ENCODE measurements around the gene SLC25A23. TPM values are rescaled to one million over a fixed set of nuclear protein-coding genes. Genes with fewer than 3 reads are reported as not detected.

The SLC25A23 gene
- total and polyA plus RNA-seq, 9 of the 15 experiments (the other 6 are each of a cell fraction or from before 2014, with no cell fraction given): 6.1 to 72.0 (median 26.6) TPM

GRCh38 chr19:6460099-6460884 lies 700 bp upstream of the SLC25A23 start (continued):
- no peak for TF ChIP-seq HMG20A (CRISPR knock-in tag; conservative IDR thresholded peaks at IDR 0.05)
- TF ChIP-seq ZBED1 (IDR thresholded peaks at IDR 0.05): no peak
- TF ChIP-seq CREBBP (IDR thresholded peaks at IDR 0.05; ENCODE audit: low read depth, low read length): no peak
- TF ChIP-seq TEAD1 (CRISPR knock-in tag; IDR thresholded peaks at IDR 0.05): peak; percentile 74 to 90; a peak in 3 of 4 replicates
- no peak for TF ChIP-seq NR2F6 (CRISPR knock-in tag; IDR thresholded peaks at IDR 0.05)
- no peak for TF ChIP-seq ZNF253 (CRISPR knock-in tag; conservative IDR thresholded peaks at IDR 0.05)
- no peak for TF ChIP-seq ZNF239 (CRISPR knock-in tag; IDR thresholded peaks at IDR 0.05)
- TF ChIP-seq POLR2AphosphoS2 (IDR thresholded peaks at IDR 0.05; ENCODE audit: low read length): no peak
- no peak for TF ChIP-seq NFXL1 (CRISPR knock-in tag; IDR thresholded peaks at IDR 0.05)
- TF ChIP-seq DPF2 (IDR thresholded peaks at IDR 0.05): no peak; the same call in 1 of the 2 replicates
- TF ChIP-seq MIER1 (IDR thresholded peaks at IDR 0.05; ENCODE audit: low read depth): peak; percentile 70
- no peak; the same call in 1 of the 2 replicates for TF ChIP-seq TCF7 (IDR thresholded peaks at IDR 0.05; ENCODE audit: borderline replicate concordance)
- TF ChIP-seq MYC (IDR thresholded peaks at IDR 0.05; ENCODE audit: low read depth, low read length): no peak
- 0 out of 2 replicates have a peak, but pooled peaks have one; percentile 23 for TF ChIP-seq MYC (CRISPR knock-in tag; IDR thresholded peaks at IDR 0.05; ENCODE audit: borderline replicate concordance, low read depth)
- TF ChIP-seq, protein P1, sequence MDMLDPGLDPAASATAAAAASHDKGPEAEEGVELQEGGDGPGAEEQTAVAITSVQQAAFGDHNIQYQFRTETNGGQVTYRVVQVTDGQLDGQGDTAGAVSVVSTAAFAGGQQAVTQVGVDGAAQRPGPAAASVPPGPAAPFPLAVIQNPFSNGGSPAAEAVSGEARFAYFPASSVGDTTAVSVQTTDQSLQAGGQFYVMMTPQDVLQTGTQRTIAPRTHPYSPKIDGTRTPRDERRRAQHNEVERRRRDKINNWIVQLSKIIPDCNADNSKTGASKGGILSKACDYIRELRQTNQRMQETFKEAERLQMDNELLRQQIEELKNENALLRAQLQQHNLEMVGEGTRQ (CRISPR knock-in tag; IDR thresholded peaks at IDR 0.05): no peak
- peak; percentile 15 for TF ChIP-seq CHD4 (IDR thresholded peaks at IDR 0.05; ENCODE audit: insufficient read depth, insufficient replicate concordance, low read depth, low read length, poor library complexity, severe bottlenecking)
- TF ChIP-seq, protein P2, sequence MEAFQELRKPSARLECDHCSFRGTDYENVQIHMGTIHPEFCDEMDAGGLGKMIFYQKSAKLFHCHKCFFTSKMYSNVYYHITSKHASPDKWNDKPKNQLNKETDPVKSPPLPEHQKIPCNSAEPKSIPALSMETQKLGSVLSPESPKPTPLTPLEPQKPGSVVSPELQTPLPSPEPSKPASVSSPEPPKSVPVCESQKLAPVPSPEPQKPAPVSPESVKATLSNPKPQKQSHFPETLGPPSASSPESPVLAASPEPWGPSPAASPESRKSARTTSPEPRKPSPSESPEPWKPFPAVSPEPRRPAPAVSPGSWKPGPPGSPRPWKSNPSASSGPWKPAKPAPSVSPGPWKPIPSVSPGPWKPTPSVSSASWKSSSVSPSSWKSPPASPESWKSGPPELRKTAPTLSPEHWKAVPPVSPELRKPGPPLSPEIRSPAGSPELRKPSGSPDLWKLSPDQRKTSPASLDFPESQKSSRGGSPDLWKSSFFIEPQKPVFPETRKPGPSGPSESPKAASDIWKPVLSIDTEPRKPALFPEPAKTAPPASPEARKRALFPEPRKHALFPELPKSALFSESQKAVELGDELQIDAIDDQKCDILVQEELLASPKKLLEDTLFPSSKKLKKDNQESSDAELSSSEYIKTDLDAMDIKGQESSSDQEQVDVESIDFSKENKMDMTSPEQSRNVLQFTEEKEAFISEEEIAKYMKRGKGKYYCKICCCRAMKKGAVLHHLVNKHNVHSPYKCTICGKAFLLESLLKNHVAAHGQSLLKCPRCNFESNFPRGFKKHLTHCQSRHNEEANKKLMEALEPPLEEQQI (IDR thresholded peaks at IDR 0.05): no peak
- no peak; the same call in 1 of the 2 replicates for TF ChIP-seq E2F4 (CRISPR knock-in tag; IDR thresholded peaks at IDR 0.05; ENCODE audit: low read depth)

Data from K562 (cell line).